HepG2 (cell line): ENCODE measurements around the gene KCNE4.

Experiments
- CBX5 ChIP-seq: sonication (generic); formaldehyde crosslinking; IDR thresholded peaks from 2 replicates; pipeline ENCODE4 v1.4.0; 2020; ENCODE audit warnings: missing genetic modification reagents, borderline replicate concordance
- CENPBD1 ChIP-seq: sonication (generic); formaldehyde crosslinking; IDR thresholded peaks from 2 replicates; pipeline ENCODE4 v1.8.0; 2022; ENCODE audit warnings: missing genetic modification reagents, low read depth, mild to moderate bottlenecking, borderline replicate concordance
- ESRRA ChIP-seq: sonication (generic); formaldehyde crosslinking; IDR thresholded peaks from 2 replicates; pipeline ENCODE4 v1.5.1; 2020; ENCODE audit warnings: mild to moderate bottlenecking, low read depth, missing genetic modification reagents
- NCOA5 ChIP-seq: sonication (generic); formaldehyde crosslinking; IDR thresholded peaks from 2 replicates; pipeline ENCODE4 v1.4.0; 2020; ENCODE audit warnings: missing genetic modification reagents
- POLR2AphosphoS2 ChIP-seq: IDR thresholded peaks from 2 replicates; pipeline ENCODE4 v1.6.1; 2011; ENCODE audit warnings: low read depth, low read length, improper control_type of control experiment
- THYN1 ChIP-seq: sonication (generic); formaldehyde crosslinking; IDR thresholded peaks from 2 replicates; pipeline ENCODE4 v1.8.1; 2023; ENCODE audit warnings: low read depth, mild to moderate bottlenecking, moderate library complexity, missing genetic modification reagents, borderline replicate concordance
- TF ChIP-seq, protein P1 (sequence below), 2 experiments: IDR thresholded peaks; 2 replicates each; pipeline ENCODE4 v1.6.1; 2011 to 2012; ENCODE audit warnings: low read length in 2 of 2, borderline replicate concordance in 1 of 2, low read depth in 1 of 2, mild to moderate bottlenecking in 1 of 2, moderate library complexity in 1 of 2
- TF ChIP-seq, protein P2 (sequence below): sonication (generic); formaldehyde crosslinking; IDR thresholded peaks from 2 replicates; pipeline ENCODE4 v1.4.0; 2020; ENCODE audit warnings: missing genetic modification reagents
- TF ChIP-seq, protein P3 (sequence below): sonication (generic); formaldehyde crosslinking; IDR thresholded peaks from 2 replicates; pipeline ENCODE4 v1.5.0; 2020; ENCODE audit warnings: mild to moderate bottlenecking, missing genetic modification reagents, moderate library complexity

GRCh38 chr2:223055140-223055539 is 3.1 kb downstream of the KCNE4 start:
- TF ChIP-seq, protein P1, sequence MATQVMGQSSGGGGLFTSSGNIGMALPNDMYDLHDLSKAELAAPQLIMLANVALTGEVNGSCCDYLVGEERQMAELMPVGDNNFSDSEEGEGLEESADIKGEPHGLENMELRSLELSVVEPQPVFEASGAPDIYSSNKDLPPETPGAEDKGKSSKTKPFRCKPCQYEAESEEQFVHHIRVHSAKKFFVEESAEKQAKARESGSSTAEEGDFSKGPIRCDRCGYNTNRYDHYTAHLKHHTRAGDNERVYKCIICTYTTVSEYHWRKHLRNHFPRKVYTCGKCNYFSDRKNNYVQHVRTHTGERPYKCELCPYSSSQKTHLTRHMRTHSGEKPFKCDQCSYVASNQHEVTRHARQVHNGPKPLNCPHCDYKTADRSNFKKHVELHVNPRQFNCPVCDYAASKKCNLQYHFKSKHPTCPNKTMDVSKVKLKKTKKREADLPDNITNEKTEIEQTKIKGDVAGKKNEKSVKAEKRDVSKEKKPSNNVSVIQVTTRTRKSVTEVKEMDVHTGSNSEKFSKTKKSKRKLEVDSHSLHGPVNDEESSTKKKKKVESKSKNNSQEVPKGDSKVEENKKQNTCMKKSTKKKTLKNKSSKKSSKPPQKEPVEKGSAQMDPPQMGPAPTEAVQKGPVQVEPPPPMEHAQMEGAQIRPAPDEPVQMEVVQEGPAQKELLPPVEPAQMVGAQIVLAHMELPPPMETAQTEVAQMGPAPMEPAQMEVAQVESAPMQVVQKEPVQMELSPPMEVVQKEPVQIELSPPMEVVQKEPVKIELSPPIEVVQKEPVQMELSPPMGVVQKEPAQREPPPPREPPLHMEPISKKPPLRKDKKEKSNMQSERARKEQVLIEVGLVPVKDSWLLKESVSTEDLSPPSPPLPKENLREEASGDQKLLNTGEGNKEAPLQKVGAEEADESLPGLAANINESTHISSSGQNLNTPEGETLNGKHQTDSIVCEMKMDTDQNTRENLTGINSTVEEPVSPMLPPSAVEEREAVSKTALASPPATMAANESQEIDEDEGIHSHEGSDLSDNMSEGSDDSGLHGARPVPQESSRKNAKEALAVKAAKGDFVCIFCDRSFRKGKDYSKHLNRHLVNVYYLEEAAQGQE (IDR thresholded peaks at IDR 0.05; ENCODE audit: borderline replicate concordance in 1 of 2, low read depth in 1 of 2, low read length in 2 of 2): no peak
- TF ChIP-seq, protein P2, sequence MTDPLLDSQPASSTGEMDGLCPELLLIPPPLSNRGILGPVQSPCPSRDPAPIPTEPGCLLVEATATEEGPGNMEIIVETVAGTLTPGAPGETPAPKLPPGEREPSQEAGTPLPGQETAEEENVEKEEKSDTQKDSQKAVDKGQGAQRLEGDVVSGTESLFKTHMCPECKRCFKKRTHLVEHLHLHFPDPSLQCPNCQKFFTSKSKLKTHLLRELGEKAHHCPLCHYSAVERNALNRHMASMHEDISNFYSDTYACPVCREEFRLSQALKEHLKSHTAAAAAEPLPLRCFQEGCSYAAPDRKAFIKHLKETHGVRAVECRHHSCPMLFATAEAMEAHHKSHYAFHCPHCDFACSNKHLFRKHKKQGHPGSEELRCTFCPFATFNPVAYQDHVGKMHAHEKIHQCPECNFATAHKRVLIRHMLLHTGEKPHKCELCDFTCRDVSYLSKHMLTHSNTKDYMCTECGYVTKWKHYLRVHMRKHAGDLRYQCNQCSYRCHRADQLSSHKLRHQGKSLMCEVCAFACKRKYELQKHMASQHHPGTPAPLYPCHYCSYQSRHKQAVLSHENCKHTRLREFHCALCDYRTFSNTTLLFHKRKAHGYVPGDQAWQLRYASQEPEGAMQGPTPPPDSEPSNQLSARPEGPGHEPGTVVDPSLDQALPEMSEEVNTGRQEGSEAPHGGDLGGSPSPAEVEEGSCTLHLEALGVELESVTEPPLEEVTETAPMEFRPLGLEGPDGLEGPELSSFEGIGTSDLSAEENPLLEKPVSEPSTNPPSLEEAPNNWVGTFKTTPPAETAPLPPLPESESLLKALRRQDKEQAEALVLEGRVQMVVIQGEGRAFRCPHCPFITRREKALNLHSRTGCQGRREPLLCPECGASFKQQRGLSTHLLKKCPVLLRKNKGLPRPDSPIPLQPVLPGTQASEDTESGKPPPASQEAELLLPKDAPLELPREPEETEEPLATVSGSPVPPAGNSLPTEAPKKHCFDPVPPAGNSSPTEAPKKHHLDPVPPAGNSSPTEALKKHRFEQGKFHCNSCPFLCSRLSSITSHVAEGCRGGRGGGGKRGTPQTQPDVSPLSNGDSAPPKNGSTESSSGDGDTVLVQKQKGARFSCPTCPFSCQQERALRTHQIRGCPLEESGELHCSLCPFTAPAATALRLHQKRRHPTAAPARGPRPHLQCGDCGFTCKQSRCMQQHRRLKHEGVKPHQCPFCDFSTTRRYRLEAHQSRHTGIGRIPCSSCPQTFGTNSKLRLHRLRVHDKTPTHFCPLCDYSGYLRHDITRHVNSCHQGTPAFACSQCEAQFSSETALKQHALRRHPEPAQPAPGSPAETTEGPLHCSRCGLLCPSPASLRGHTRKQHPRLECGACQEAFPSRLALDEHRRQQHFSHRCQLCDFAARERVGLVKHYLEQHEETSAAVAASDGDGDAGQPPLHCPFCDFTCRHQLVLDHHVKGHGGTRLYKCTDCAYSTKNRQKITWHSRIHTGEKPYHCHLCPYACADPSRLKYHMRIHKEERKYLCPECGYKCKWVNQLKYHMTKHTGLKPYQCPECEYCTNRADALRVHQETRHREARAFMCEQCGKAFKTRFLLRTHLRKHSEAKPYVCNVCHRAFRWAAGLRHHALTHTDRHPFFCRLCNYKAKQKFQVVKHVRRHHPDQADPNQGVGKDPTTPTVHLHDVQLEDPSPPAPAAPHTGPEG: no peak
- TF ChIP-seq NCOA5 (no peak), CBX5 (no peak), THYN1 (CRISPR knock-in tag) (no peak), CENPBD1 (CRISPR knock-in tag) (no peak), ESRRA (no peak), POLR2AphosphoS2 (no peak)
- TF ChIP-seq, protein P3, sequence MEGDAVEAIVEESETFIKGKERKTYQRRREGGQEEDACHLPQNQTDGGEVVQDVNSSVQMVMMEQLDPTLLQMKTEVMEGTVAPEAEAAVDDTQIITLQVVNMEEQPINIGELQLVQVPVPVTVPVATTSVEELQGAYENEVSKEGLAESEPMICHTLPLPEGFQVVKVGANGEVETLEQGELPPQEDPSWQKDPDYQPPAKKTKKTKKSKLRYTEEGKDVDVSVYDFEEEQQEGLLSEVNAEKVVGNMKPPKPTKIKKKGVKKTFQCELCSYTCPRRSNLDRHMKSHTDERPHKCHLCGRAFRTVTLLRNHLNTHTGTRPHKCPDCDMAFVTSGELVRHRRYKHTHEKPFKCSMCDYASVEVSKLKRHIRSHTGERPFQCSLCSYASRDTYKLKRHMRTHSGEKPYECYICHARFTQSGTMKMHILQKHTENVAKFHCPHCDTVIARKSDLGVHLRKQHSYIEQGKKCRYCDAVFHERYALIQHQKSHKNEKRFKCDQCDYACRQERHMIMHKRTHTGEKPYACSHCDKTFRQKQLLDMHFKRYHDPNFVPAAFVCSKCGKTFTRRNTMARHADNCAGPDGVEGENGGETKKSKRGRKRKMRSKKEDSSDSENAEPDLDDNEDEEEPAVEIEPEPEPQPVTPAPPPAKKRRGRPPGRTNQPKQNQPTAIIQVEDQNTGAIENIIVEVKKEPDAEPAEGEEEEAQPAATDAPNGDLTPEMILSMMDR (CRISPR knock-in tag): no peak
